Measurements from ENCODE around the gene APBB2. TPM values are rescaled to one million over a fixed set of nuclear protein-coding genes. Genes with fewer than 3 reads are reported as not detected.

The APBB2 gene
- total RNA-seq, 1 donor from 2014 or later = 23.5 TPM

- no peak for DNase-seq
- TF ChIP-seq CTCF (IDR thresholded peaks at IDR 0.05; ENCODE audit: borderline replicate concordance) = no peak
- no peaks in the 10 kb centered on the region for H3K27me3 ChIP-seq (ENCODE audit: low read depth)
- H3K9me3 ChIP-seq (replicated peaks) = no peaks in the 10 kb centered on the region
- no peaks in the 10 kb centered on the region for H3K4me1 ChIP-seq
- no peak overlapping the region for H3K27ac ChIP-seq (replicated peaks)
- intact Hi-C loops (cut with micrococcal nuclease) = no loop called here
- peaks cover 66% of the 10 kb centered on the region for H3K36me3 ChIP-seq
- no peak overlapping the region for H3K4me3 ChIP-seq
These were observed 325.4 kb downstream of the APBB2 start for GRCh38 chr4:40888933-40889332.

- Histone ChIP-seq H3K36me3 (peaks cover 61% of the 10 kb centered on the region), H3K27ac (replicated peaks) (no peak overlapping the region), H3K27me3 (ENCODE audit: low read depth) (no peaks in the 10 kb centered on the region), H3K4me3 (no peak overlapping the region), H3K9me3 (replicated peaks) (no peaks in the 10 kb centered on the region), H3K4me1 (no peaks in the 10 kb centered on the region)
- no peak for DNase-seq
- no peak for TF ChIP-seq CTCF (IDR thresholded peaks at IDR 0.05; ENCODE audit: borderline replicate concordance)
- intact Hi-C loops (cut with micrococcal nuclease) = no loop called here
These were observed 326.6 kb downstream of the APBB2 start for GRCh38 chr4:40887764-40888131.

GRCh38 chr4:40886931-40887763 is 327.2 kb downstream of the APBB2 start:
- peaks cover 58% of the 10 kb centered on the region for H3K36me3 ChIP-seq
- H3K27me3 ChIP-seq (ENCODE audit: low read depth) = no peaks in the 10 kb centered on the region
- no peaks in the 10 kb centered on the region for H3K9me3 ChIP-seq (replicated peaks)
- no peak for DNase-seq
- H3K27ac ChIP-seq (replicated peaks) = no peak overlapping the region
- H3K4me1 ChIP-seq = no peaks in the 10 kb centered on the region
- intact Hi-C loops (cut with micrococcal nuclease) = no loop called here
- TF ChIP-seq CTCF (IDR thresholded peaks at IDR 0.05; ENCODE audit: borderline replicate concordance) = no peak
- H3K4me3 ChIP-seq = no peak overlapping the region

DNA sequence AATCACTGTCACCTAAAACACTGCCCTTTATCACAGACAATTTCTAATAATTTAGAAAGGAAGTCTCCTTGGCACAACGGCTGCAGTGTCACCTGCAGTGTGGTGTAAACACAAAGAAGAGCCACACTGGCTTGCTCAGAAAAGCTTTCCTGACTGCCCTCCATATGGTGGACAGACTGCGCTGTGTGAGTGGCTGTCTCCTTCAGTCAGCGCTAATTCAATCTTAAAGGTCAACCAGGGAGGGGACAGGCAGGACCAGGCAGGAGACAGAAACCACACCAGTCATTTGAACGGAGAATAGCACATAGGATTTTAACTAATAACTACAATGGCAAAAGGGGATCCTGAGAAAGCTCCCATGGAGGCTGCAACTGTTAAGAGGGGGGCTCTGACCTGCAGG is 332.5 kb downstream of the APBB2 start:
- Histone ChIP-seq H3K27me3 (ENCODE audit: low read depth) (no peaks in the 10 kb centered on the region), H3K4me3 (no peak overlapping the region), H3K27ac (replicated peaks) (no peak overlapping the region), H3K4me1 (peaks cover 5% of the 10 kb centered on the region), H3K36me3 (peaks cover 42% of the 10 kb centered on the region), H3K9me3 (replicated peaks) (no peaks in the 10 kb centered on the region)
- DNase-seq = no peak
- intact Hi-C loops (cut with micrococcal nuclease) = no loop called here
- no peak for TF ChIP-seq CTCF (IDR thresholded peaks at IDR 0.05; ENCODE audit: borderline replicate concordance)

GRCh38 chr4:40881096-40881495 is 333.2 kb downstream of the APBB2 start:
- DNase-seq = no peak
- peaks cover 37% of the 10 kb centered on the region for H3K36me3 ChIP-seq
- H3K27ac ChIP-seq (replicated peaks) = no peak overlapping the region
- intact Hi-C loops (cut with micrococcal nuclease) = no loop called here
- no peaks in the 10 kb centered on the region for H3K9me3 ChIP-seq (replicated peaks)
- H3K27me3 ChIP-seq (ENCODE audit: low read depth) = no peaks in the 10 kb centered on the region
- H3K4me1 ChIP-seq = peaks cover 5% of the 10 kb centered on the region
- TF ChIP-seq CTCF (IDR thresholded peaks at IDR 0.05; ENCODE audit: borderline replicate concordance) = no peak
- no peak overlapping the region for H3K4me3 ChIP-seq

Data from left ventricle myocardium inferior (tissue), 1 donor.